Right renal cortex interstitium (tissue), 3 donors: ENCODE measurements around the gene DUSP14. TPM values are rescaled to one million over a fixed set of nuclear protein-coding genes. Genes with fewer than 3 reads are reported as not detected.

Experiments
- DNase-seq, 3 donors: peaks; one replicate each; pipeline ENCODE4 v3.0.0-alpha.2; 2013; ENCODE audit warnings: low read depth in 3 of 3, low spot score in 2 of 3
- polyA plus RNA-seq, 3 donors: library from polyadenylated mRNA; unstranded; fragments of 120-200 nt; gene quantifications; one replicate each; pipeline ENCODE4 v1.2.1, GENCODE V29; 2013; ENCODE audit not compliant: insufficient read length in 3 of 3

Gene DUSP14
- polyA plus RNA-seq, 3 donors, result 14.7 to 17.6 (median 16.3) TPM

- DNase-seq, result no peak
Measured at GRCh38 chr17:37553401-37553966, 63.8 kb downstream of the DUSP14 start.

- DNase-seq, result no peak
Measured at GRCh38 chr17:37555386-37555785, 65.7 kb downstream of the DUSP14 start.

- DNase-seq, result no peak
Measured at GRCh38 chr17:37557482-37557881, 67.8 kb downstream of the DUSP14 start.

GRCh38 chr17:37558299-37558698 is 68.6 kb downstream of the DUSP14 start:
- no peak for DNase-seq

- DNase-seq, result no peak
Measured at GRCh38 chr17:37562016-37562745, 72.5 kb downstream of the DUSP14 start.

Other genes starting within 250 kb of the DUSP14 start
- under 1 TPM in 2 of 3 donors, not detected in 1; 0.07 to 0.23 TPM for gene C17orf78, start 113.9 kb upstream of the DUSP14 start, polyA plus RNA-seq
- gene ACACA, start 83.1 kb upstream of the DUSP14 start, polyA plus RNA-seq, result 10 to 100 TPM; 45.0 to 54.6 (median 48.7) TPM
- gene TADA2A, start 83.0 kb upstream of the DUSP14 start, polyA plus RNA-seq, result 10 to 100 TPM; 15.0 to 28.4 (median 26.5) TPM
- gene SYNRG, start 119.5 kb downstream of the DUSP14 start, polyA plus RNA-seq, result 10 to 100 TPM; 39.5 to 43.4 (median 42.0) TPM
- gene DDX52, start 153.6 kb downstream of the DUSP14 start, polyA plus RNA-seq, result 10 to 100 TPM; 40.1 to 43.7 (median 42.0) TPM